HG02763 (cell line): ENCODE data around the gene LRRC42.

Source experiments
- ATAC-seq: cut with Tn5 transposase; IDR thresholded peaks from one replicate; pipeline ENCODE4 v1.9.1; 2021; ENCODE audit warnings: mild to moderate bottlenecking, moderate library complexity; ENCODE audit not compliant: unreplicated experiment

Gene LRRC42

DNA sequence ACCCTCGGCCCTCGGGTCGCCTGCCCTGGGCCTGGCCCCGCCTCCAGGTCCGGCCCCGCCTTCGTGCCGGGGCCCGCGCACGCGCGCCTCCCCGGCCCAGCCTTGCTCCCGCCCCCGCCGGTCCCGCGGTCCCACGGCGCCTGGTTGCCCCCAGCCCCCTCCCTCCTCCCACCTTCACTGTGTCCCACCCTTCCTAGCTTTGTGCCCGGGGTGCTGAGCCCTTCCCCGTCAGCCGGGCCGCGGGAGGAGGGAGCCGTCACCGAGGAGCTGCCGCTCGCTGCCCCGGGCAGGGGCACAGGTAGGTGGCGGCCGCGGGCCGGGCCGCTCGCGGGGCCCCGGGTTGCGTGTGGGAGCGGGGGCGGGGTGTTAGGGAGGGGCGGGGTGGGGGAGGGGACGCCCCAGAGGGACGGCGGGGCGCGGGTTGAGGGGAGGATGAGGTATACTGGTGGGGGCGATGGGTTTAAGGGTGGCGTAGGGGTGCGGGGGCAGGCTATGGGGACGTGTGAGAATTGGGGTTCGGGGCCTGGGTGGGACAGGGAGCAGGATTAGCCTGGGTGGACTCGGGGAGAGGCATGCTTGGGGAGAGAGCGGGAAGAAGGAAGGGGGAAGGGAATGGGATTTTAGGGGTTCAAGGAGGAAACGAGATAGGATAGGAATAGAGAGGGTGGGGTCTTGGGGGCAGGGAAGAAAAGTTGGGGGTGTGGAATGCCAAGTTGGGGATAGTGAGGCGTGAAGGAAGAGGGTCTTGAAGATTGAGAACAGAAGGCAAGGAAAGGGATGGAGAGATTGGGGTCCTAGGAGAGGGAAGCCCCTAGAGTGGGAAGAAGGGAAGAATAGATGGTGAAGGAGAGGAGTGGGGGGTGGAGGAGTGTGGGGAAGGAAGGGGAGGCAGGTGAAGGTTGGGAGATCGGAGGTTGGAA, at the start of gene LRRC42:
LRRC42 (plus strand) TSS at position 99 of the 920 bp plus-strand sequence. CDS start 5,650 bp downstream, outside the sequence.
- ATAC-seq: peak; percentile 65

DNA sequence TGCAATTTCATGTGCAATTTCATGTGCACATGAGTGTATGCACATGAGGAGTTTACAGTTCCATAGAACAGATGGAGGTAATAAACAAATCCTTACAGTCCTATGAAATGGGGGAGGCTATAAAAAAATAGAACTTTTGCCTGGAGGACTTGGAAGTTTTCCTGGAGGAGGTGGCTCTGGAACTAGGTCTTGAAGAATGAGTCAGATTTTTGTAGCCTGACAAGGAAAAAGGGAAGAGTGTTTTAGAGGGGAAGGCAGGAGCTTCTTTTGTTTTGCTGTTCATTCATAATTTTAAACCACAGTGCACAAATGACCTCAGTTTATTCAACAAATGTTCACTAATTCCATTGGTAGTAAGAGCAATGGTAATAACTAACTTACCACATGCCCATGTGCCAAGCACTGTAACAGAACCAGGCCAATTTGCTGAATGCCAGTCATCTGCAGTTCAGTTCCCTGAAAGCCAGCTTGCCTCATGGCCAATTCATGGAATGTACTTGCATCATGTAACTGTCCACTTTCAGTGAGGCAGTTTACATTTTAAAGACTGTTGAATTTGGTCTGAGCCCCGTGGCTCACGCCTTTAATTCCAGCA, 49.4 kb upstream of the LRRC42 start:
- no peak for ATAC-seq

GRCh38 chr1:53899206-53899628, 46.9 kb upstream of the LRRC42 start:
- ATAC-seq: no peak

DNA sequence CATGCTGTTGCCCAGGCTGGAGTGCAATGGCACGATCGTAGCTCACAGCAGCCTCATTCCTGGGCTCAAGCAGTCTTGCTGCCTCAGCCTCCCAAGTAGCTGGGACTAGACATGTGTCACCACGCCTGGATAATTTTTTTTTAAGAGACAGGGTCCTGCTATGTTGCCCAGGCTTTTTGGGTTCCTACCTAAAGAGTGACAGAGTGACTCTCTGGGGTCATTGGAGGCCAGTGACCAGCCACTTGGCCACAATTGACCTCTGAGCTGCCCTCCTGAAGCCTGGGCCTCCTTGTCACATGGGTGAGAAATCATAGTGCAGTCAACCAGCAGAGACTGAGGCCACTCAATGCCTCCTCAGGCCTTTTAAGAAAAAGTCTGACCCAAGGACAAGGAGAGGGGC, 46.4 kb upstream of the LRRC42 start:
- ATAC-seq: no peak

- ATAC-seq: no peak
These were observed 43.7 kb upstream of the LRRC42 start for GRCh38 chr1:53902235-53903138.

DNA sequence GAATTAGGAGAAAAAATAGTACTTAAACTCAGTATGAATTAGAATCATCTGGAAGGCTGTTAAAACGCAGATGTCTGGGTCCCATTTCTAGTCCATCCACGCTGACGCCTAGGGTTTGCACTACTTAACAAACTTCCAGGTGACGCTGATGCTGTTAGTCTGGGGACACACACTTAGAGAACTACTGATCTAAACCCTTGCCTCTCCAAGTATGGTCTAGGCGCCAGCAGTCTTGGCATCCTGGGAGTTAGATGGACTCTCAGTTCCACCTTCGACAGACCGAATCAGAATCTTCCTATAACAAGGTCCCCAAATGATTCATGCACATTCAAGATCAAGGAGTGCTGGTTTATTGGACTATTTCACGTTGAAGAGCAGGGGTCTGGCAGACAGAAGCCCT, 40.6 kb upstream of the LRRC42 start:
- no peak for ATAC-seq

- ATAC-seq: no peak
These were observed 40.0 kb upstream of the LRRC42 start for GRCh38 chr1:53906121-53906520.

- no peak for ATAC-seq
These were observed 36.2 kb upstream of the LRRC42 start for GRCh38 chr1:53909946-53910345.

DNA sequence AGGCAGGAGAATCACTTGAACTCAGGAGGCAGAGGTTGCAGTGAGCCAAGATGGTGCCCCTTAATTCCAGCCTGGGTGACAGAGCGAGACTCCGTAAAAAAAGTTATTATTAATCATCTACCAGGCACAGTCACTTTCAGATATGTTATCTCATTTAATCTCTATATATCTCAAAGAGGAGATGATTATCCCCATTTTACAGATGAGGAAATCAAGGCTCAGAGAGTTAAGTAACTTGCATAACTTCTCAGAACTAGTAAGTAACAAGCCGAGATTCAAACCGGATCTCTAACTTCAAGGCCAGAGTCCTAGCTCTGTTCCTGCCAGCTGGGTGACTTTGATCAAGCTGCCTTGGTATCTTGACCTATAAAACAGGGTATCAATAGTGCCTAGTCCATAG, 34.7 kb upstream of the LRRC42 start:
- ATAC-seq: no peak

DNA sequence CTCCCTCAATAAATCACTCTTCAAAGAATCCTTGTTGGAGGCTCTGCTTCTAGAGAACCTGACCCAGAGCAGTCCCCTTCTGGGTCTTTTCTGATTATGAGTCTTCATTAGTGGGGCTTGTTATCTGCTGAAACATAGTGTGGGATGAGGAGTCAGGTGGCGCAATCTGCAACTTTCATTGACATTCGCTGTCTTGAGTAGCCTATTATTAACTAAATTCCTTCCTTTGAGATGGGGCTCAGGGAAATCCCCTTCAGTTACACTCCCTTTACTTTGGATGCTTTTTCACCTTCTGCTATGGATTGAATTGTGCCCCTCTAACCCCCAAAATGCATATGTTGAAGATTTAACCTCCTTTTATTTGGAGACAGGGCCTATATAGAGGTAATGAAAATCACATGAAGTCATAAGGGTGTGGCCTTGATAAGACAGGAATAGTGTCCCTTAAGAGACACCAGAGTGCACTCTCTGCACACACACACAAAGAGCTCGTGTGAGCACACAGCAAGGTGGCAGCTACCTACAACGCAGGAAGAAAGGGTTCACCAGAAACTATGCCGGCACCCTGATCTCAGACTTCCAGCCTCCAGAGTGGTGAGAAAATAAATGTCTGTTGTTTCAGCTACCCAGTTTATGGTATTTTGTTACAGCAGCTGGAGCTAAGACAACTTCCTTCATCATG, 32.7 kb upstream of the LRRC42 start:
- no peak for ATAC-seq

- ATAC-seq: no peak
These were observed 27.8 kb upstream of the LRRC42 start for GRCh38 chr1:53918343-53918742.

- no peak for ATAC-seq
These were observed 26.5 kb upstream of the LRRC42 start for GRCh38 chr1:53919675-53920066.

DNA sequence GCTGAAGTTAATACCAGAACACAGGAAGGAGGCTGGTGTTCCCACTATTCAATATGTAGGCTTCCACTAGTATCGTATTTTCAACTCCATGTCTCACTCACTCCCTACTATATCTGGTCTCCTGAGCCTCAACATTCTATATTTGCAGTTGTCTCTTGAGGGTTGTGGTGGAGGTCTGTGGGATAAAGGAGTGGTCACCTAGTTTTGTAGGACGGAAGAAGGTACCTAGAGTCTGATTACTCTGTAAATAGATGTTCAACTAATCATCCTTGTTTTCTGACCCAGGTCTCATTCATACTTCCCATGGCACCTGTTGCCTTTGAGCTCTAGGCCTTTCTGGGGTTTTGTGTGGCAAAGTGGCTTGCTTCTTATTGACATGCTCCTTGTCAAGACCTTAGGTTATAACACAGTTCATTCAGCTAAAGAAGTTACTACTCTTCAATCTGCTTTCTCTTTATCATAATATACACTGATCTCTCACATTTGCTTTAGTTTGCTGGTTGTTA, 18.7 kb upstream of the LRRC42 start:
- no peak for ATAC-seq

DNA sequence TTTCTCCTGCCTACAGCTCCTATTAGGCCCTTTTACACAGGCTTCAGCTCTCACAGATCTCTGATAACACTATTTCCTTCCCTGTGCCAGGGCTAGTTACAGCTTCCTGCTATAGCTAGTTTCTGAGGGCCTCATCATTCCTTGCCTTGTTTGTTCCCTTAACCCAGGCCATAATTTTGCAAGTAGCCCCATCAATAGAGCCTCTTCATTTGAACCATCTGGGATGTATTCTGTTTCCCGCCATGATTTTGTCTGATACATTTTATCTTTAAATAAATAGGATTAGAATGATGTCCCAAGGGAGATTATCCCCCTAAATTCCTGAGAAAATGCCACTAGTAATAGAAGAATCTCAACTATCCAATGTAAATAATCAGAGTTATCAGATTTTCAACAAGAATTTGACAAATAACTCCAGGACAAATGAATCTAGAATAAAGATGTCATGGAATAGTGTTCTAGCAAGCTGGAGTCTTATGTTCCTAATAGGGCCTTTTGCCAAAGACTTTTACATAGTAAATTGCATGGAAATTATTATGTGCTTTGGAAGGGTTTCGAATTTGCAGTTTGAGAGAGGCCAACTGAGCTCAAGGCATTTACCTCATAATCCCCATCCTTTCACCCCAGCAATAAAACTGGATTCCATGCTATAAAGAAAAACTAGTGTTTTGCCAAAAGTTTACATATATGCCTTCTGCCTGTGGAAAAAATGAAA, 16.7 kb upstream of the LRRC42 start:
- ATAC-seq: no peak

DNA sequence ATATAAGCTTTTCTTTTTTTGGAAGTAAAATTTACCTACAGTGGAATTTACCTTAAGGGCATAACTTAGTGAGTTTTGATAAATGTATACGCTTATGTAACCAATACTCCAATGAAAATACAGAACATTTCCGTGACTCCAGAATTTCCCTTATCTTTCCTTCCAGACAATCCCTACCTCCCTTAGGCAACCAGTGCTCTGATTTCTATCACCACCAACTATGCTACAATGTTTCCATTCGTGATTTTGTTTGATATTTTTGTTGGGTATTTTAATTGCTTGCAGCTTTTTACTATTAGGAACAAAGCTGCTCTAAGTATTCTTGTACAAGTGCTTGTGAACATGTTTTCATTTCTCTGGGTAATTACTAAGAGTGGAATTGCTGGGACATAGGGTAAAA, 15.2 kb upstream of the LRRC42 start:
- ATAC-seq: no peak

DNA sequence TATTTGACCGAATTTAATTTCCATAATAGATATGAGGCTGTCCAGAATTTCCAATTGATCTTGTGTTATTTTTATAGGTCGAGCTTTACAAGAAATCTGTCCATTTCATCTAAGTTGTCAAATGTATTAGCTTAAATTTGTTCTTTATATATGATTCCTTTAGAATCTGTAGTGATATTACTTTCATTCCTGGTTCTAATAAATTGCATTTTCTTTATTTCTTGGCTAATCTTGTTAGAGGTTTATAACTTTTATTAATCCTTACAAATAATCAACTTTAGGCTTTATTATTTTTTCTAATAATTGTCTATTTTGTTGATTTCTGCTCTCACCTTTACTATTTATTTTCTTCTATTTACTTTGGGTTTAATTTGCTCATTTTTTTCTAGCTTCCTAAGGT, 14.6 kb upstream of the LRRC42 start:
- ATAC-seq: no peak

DNA sequence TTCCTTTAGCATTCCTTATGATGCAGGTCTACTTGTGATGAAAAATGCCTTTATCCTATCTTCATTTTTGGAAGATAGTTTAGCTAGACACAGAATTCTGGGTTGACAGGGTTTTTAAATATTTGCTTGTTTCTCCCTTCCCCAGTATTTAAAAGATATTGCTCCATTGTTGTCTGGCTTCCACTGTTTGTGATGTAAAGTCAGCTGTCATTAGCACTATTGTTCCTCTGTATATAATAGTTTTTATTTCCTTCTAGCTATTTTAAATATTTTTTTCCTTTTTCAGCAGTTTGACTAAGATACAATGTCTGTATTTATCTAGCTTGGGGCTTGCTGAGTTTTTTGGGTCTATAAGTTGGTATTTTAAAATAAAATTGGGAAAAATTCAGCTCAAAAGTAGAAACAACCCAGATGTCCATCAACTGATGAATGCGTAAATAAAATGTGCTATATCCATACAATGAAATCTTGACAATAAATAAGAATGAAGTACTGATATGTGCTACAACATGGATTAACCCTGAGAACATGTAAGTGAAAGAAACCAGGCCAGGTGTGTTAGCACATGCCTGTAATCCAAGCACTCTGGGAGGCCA, 11.9 kb upstream of the LRRC42 start:
- ATAC-seq: no peak

DNA sequence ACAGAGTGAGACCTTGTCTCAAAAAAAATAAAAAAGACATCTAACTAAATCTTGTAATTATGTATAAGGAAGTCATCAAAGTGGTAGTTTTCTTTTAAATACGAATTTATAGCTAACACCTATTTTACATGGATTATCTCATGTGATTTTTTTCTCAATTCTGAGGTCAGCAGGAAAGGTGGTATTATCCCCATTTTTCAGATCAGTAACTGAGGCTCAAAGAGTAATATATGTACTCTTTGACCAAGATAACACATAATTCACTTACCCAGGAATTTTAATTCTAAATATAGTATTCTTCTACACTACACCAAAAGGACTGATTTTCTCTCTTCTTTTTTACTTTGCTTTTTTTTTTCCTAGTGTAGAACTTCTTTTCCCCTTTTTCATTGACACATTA, 9.7 kb upstream of the LRRC42 start:
- no peak for ATAC-seq

DNA sequence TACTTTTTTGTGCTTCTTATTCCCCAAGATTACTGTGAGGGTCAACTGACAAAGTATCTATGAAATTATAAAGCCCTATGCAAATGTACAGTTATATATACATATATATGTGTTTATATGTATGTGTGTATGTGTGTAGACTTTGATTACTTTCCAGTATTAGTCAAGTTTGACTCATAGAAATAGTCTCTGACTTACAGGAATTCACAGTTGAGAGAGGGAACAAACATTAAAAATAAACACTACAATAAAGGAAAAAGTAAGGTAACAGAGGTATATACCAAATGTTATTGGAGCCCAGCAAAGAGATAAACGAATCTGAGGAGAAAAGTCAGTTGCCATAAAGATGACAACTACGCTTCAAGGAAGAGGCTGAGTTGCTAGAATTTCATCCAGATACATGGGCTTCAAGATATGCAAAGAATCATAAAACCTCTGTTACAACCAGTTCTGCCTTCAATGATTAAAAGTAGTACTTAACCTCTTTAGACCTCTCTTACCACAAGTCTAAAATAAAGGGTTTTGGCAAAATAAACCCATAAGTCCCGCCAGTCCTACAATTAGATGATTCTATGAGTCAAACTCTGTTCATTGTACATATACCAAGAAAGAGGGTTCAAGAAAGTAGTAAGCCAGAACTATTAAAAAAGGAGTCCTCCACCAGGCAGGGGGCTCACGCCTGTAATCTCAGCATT, 7.9 kb upstream of the LRRC42 start:
- ATAC-seq: no peak
